ENCODE results near the gene SLC30A2. TPM values are rescaled to one million over a fixed set of nuclear protein-coding genes. Genes with fewer than 3 reads are reported as not detected.
A peak's percentile ranks its signal among the peaks of the same experiment; 100 is the strongest.

SLC30A2 gene
- total and polyA plus RNA-seq, 2 of the 13 experiments (the other 11 are each of a cell fraction or from before 2014, with no cell fraction given) = not detected

GRCh38 chr1:26035959-26036755, 9.8 kb downstream of the SLC30A2 start (continued):
- no peak for TF ChIP-seq ZNF407 (CRISPR knock-in tag; IDR thresholded peaks at IDR 0.05; ENCODE audit: not compliant biosample characterization)
- no peak for TF ChIP-seq JUNB (CRISPR knock-in tag; IDR thresholded peaks at IDR 0.05; ENCODE audit: borderline replicate concordance)
- TF ChIP-seq ZNF282 (IDR thresholded peaks at IDR 0.05; ENCODE audit: partially characterized antibody) = no peak
- TF ChIP-seq ZNF557 (CRISPR knock-in tag; IDR thresholded peaks at IDR 0.05) = no peak
- no peak for TF ChIP-seq ZNF18 (CRISPR knock-in tag; IDR thresholded peaks at IDR 0.05; ENCODE audit: insufficient replicate concordance)
- TF ChIP-seq ZNF572 (CRISPR knock-in tag; IDR thresholded peaks at IDR 0.05) = no peak
- no peak for TF ChIP-seq ZBTB3 (CRISPR knock-in tag; IDR thresholded peaks at IDR 0.05; ENCODE audit: borderline replicate concordance, low read depth)
- TF ChIP-seq EED (CRISPR knock-in tag; IDR thresholded peaks at IDR 0.05) = peak; percentile 66; the same call in 1 of the 2 replicates
- 0 out of 2 replicates have a peak, but pooled peaks have one; percentile 15 for TF ChIP-seq THAP11 (CRISPR knock-in tag; IDR thresholded peaks at IDR 0.05)
- TF ChIP-seq STAG1 (CRISPR knock-in tag; IDR thresholded peaks at IDR 0.05) = peak; percentile 89
- TF ChIP-seq CTCF (CRISPR knock-in tag; IDR thresholded peaks at IDR 0.05) = peak; percentile 97
- TF ChIP-seq ZBTB34 (CRISPR knock-in tag; IDR thresholded peaks at IDR 0.05) = no peak
